Activated naive CD4-positive, alpha-beta T cell treated with anti-CD3 and anti-CD28 coated beads, Interleukin-2, amount 50 U/mL, for 16 hours (primary cell): Measurements from ENCODE around the gene CAPSL.
"Not testable (repeated sequence)": the region's sequence is repeated elsewhere in the genome, so short reads cannot be mapped to it uniquely, and the experiment has no call there.

Experiments
- DNase-seq: peaks from one replicate; pipeline ENCODE4 v3.0.0-alpha.2; 2020

CAPSL gene

GRCh38 chr5:35938568-35939227, at the start of gene CAPSL:
Gene CAPSL, minus strand, starts transcription at chr5:35938622. Its CDS starts 17,502 bp downstream, at chr5:35921120.
- no peak for DNase-seq

GRCh38 chr5:35987776-35988175, 49.4 kb upstream of the CAPSL start:
- DNase-seq = no peak

GRCh38 chr5:35979715-35980114, 41.3 kb upstream of the CAPSL start:
- DNase-seq = no peak

GRCh38 chr5:35976859-35977258, 38.4 kb upstream of the CAPSL start:
- DNase-seq = not testable (repeated sequence)

- no peak for DNase-seq
Measured at GRCh38 chr5:35974570-35974969, 36.1 kb upstream of the CAPSL start.

GRCh38 chr5:35971878-35972210, 33.4 kb upstream of the CAPSL start:
- no peak for DNase-seq

GRCh38 chr5:35971186-35971877, 32.9 kb upstream of the CAPSL start:
- DNase-seq = no peak

- no peak for DNase-seq
Measured at GRCh38 chr5:35963381-35963843, 25.0 kb upstream of the CAPSL start.

- DNase-seq = no peak
Measured at GRCh38 chr5:35960328-35960727, 21.9 kb upstream of the CAPSL start.

- DNase-seq = no peak
Measured at GRCh38 chr5:35956429-35956828, 18.0 kb upstream of the CAPSL start.

- peak; percentile 12 for DNase-seq
Measured at GRCh38 chr5:35954175-35954574, 15.8 kb upstream of the CAPSL start.

GRCh38 chr5:35947085-35947484, 8.7 kb upstream of the CAPSL start:
- DNase-seq = no peak

- no peak for DNase-seq
Measured at GRCh38 chr5:35939639-35940038, 1.2 kb upstream of the CAPSL start.

- peak; percentile 60 for DNase-seq
Measured at GRCh38 chr5:35926389-35927051, 11.9 kb downstream of the CAPSL start.

GRCh38 chr5:35924950-35925722, 13.3 kb downstream of the CAPSL start:
- DNase-seq = peak; percentile 87

GRCh38 chr5:35924122-35924949, 14.1 kb downstream of the CAPSL start:
- no peak for DNase-seq

GRCh38 chr5:35922468-35922867, 16.0 kb downstream of the CAPSL start:
- DNase-seq = no peak

- no peak for DNase-seq
Measured at GRCh38 chr5:35921930-35922329, 16.5 kb downstream of the CAPSL start.

- no peak for DNase-seq
Measured at GRCh38 chr5:35920890-35921289, 17.5 kb downstream of the CAPSL start.

GRCh38 chr5:35919191-35919590, 19.2 kb downstream of the CAPSL start:
- no peak for DNase-seq

GRCh38 chr5:35908814-35909213, 29.6 kb downstream of the CAPSL start:
- DNase-seq = no peak

GRCh38 chr5:35908228-35908627, 30.2 kb downstream of the CAPSL start:
- DNase-seq = no peak
